Measurements from ENCODE around the gene CRTAC1.

CRTAC1 gene

DNA sequence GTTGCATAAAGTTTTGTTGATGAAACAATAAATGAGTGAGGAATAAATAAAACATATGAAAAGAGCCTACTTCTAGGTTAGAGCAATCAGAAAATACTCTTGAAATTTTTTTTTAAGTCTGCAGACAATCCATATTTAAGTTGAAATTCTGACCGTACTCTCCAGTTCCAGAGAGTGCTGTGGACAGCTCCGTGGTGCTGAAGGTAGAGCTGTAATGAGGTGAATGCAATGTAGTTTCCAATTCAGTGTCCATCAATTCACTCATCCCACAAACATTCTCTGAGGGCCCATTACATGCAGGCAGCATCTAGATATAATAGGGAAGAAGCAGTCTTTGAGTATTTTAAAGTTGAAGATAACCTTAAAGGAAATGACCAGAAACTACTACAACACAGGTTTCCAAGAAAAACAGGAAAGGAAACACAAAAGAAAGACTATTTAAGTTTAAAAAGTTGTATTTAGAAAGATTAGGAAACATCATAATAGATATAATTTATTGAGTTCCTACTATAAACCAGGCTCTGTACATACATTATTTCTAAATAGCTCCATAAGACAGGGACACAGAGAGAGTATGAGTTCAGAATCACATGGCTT, 44.0 kb upstream of the CRTAC1 start:
- no peak for ATAC-seq
- no peak for TF ChIP-seq CSDC2 (CRISPR knock-in tag; IDR thresholded peaks at IDR 0.05)
- no peak for TF ChIP-seq PATZ1 (CRISPR knock-in tag; IDR thresholded peaks at IDR 0.05; ENCODE audit: borderline replicate concordance)
- no peak for TF ChIP-seq ESRRG (CRISPR knock-in tag; IDR thresholded peaks at IDR 0.05)
- TF ChIP-seq ZFP3 (CRISPR knock-in tag; IDR thresholded peaks at IDR 0.05) = no peak
- TF ChIP-seq ZFP30 (CRISPR knock-in tag; IDR thresholded peaks at IDR 0.05) = no peak
- no peak for TF ChIP-seq ZNF70 (CRISPR knock-in tag; IDR thresholded peaks at IDR 0.05)
- no peak for TF ChIP-seq POU6F1 (CRISPR knock-in tag; IDR thresholded peaks at IDR 0.05; ENCODE audit: borderline replicate concordance, low read depth)
- TF ChIP-seq, protein P1, sequence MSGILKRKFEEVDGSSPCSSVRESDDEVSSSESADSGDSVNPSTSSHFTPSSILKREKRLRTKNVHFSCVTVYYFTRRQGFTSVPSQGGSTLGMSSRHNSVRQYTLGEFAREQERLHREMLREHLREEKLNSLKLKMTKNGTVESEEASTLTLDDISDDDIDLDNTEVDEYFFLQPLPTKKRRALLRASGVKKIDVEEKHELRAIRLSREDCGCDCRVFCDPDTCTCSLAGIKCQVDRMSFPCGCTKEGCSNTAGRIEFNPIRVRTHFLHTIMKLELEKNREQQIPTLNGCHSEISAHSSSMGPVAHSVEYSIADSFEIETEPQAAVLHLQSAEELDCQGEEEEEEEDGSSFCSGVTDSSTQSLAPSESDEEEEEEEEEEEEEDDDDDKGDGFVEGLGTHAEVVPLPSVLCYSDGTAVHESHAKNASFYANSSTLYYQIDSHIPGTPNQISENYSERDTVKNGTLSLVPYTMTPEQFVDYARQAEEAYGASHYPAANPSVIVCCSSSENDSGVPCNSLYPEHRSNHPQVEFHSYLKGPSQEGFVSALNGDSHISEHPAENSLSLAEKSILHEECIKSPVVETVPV (CRISPR knock-in tag; IDR thresholded peaks at IDR 0.05) = no peak

- no peak for ATAC-seq
Observed at GRCh38 chr10:98067165-98067564, 36.7 kb upstream of the CRTAC1 start.

More at GRCh38 chr10:98067165-98067564, 36.7 kb upstream of the CRTAC1 start:
- TF ChIP-seq ZFP3 (CRISPR knock-in tag; IDR thresholded peaks at IDR 0.05) (no peak), ZNF70 (CRISPR knock-in tag; IDR thresholded peaks at IDR 0.05) (no peak), ZFP30 (CRISPR knock-in tag; IDR thresholded peaks at IDR 0.05) (no peak), TCF4 (CRISPR knock-in tag; IDR thresholded peaks at IDR 0.05; ENCODE audit: borderline replicate concordance) (no peak), CREB5 (CRISPR knock-in tag; IDR thresholded peaks at IDR 0.05; ENCODE audit: low read depth) (no peak), PATZ1 (CRISPR knock-in tag; IDR thresholded peaks at IDR 0.05; ENCODE audit: borderline replicate concordance) (no peak), ESRRG (CRISPR knock-in tag; IDR thresholded peaks at IDR 0.05) (no peak), ZNF8 (CRISPR knock-in tag; IDR thresholded peaks at IDR 0.05) (no peak), ZNF565 (CRISPR knock-in tag; conservative IDR thresholded peaks at IDR 0.05; ENCODE audit: low read depth) (no peak)
- TF ChIP-seq, protein P2, sequence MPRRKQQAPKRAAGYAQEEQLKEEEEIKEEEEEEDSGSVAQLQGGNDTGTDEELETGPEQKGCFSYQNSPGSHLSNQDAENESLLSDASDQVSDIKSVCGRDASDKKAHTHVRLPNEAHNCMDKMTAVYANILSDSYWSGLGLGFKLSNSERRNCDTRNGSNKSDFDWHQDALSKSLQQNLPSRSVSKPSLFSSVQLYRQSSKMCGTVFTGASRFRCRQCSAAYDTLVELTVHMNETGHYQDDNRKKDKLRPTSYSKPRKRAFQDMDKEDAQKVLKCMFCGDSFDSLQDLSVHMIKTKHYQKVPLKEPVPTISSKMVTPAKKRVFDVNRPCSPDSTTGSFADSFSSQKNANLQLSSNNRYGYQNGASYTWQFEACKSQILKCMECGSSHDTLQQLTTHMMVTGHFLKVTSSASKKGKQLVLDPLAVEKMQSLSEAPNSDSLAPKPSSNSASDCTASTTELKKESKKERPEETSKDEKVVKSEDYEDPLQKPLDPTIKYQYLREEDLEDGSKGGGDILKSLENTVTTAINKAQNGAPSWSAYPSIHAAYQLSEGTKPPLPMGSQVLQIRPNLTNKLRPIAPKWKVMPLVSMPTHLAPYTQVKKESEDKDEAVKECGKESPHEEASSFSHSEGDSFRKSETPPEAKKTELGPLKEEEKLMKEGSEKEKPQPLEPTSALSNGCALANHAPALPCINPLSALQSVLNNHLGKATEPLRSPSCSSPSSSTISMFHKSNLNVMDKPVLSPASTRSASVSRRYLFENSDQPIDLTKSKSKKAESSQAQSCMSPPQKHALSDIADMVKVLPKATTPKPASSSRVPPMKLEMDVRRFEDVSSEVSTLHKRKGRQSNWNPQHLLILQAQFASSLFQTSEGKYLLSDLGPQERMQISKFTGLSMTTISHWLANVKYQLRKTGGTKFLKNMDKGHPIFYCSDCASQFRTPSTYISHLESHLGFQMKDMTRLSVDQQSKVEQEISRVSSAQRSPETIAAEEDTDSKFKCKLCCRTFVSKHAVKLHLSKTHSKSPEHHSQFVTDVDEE (CRISPR knock-in tag; IDR thresholded peaks at IDR 0.05) = no peak
- TF ChIP-seq, protein P1 (CRISPR knock-in tag; IDR thresholded peaks at IDR 0.05) = no peak

Data from SK-N-SH treated with all-trans-retinoic acid at 6 μM for 48 hours (cell line).